Stimulated activated CD4-positive, alpha-beta T cell treated with anti-CD3 and anti-CD28 coated beads, Interleukin-15, amount 100 ng/mL, for 1 hour (primary cell): ENCODE results near the gene UGT2B17.
"Not testable (repeated sequence)": the region's sequence is repeated elsewhere in the genome, so short reads cannot be mapped to it uniquely, and the experiment has no call there.

Experiments
- DNase-seq, 2 donors: peaks; one replicate each; pipeline ENCODE4 v3.0.0-alpha.2; 2020; ENCODE audit warnings: low read depth in 1 of 2, low spot score in 1 of 2

The UGT2B17 gene

DNA sequence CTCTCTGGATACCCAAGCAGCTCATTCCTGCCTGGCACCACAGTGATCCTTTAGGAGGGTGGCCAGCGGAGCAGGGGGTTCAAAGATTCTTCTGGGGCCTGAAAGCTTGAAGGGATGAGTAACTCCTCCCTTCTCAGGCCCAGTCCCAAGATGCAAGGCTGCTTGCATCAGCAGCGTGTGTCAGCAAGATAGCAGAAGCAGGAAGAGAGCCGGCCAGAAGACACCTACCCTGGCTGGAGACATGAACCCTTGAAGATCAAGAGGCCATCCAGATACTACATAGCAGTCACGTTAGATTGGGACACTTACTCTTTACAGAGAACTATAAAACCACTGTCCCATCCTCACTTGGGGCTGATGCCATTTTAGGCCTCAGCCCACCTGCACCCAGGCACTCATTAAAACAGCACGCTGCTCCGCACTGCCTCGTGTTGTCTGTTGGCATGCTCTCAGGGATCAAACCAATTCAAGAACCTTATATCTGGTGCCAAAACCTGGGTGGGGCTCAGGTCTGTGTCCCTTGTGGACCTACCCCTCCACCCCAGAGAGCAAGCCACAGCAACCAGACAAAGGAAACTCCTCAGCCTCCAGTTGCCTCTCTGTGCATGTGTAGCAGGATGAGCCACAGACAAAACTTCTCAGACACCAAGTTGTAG, 6.5 kb downstream of the UGT2B17 start:
- no peak for DNase-seq

DNA sequence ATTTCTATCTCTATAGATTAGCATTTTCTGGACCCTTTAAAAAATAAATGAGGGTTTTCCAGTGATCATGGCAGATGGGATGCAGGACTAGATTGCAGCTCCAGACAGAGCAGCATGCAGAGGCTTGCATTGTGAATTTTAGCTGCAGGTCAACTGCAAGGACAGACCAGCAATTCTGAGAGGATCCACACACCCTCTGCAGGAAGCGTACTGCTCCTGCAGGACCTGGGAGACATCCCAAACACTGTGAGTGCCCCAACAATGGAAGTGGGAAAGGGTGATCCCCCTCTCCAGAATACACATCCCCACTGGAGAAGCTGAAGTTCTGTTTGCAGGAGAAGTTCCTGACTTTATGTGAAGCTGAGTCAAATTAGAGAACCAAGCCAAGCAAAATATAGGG, 7.1 kb downstream of the UGT2B17 start:
- not testable (repeated sequence) for DNase-seq

DNA sequence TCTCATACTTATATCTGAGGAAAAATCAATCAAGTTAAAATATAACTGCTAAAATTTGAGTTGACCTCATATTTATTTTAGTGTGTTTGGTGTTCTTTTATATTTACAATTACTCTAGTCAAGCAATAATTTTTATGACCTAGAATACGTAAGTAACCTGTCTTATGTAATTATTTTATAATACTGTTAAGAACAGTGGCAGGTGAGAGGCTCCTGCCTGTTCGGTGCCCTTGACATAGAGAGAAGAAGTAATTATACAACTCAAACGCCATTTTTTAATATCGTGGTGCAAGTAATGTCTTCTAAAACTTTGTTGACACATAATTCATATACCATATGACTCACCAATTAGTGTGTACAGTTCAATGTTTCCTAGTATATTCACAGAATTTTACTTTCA, 7.6 kb downstream of the UGT2B17 start:
- DNase-seq, result not testable (repeated sequence)

DNA sequence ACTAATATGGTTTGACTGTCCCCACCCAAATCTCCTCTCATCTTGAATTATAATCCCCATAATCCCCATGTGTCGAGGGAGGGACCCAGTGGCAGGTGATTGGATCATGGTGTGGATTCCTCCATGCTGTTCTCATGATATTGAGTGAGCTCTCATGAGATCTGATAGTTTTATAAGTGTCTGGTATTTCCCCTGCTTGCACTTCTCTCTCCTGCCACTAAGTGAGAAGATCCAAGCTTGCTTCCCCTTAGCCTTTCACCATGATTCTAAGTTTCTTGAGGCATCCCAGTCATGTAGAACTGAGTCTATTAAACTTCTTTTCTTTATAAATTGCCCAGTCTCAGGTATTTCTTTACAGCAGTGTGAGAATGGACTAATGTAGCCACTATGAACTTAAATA, 9.8 kb downstream of the UGT2B17 start:
- DNase-seq, result not testable (repeated sequence)

DNA sequence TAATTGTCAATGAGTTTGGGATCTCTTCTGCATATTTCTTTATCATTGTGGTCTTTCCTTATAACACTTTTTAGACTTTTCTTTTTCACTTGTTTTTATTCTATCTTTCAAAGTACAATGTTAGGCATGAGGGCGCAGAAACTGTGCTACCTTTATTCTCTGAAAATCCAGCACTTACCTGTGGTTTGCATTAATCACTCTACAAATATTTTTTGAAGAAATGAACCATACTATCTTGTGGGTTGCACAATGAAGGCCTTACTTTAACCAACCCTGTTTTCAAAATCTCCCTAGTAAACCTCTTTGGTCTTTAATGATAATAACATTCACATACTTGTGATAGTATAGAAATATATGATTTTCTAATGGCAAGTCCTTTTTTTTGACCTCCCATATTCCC, 11.0 kb downstream of the UGT2B17 start:
- DNase-seq, result not testable (repeated sequence)

DNA sequence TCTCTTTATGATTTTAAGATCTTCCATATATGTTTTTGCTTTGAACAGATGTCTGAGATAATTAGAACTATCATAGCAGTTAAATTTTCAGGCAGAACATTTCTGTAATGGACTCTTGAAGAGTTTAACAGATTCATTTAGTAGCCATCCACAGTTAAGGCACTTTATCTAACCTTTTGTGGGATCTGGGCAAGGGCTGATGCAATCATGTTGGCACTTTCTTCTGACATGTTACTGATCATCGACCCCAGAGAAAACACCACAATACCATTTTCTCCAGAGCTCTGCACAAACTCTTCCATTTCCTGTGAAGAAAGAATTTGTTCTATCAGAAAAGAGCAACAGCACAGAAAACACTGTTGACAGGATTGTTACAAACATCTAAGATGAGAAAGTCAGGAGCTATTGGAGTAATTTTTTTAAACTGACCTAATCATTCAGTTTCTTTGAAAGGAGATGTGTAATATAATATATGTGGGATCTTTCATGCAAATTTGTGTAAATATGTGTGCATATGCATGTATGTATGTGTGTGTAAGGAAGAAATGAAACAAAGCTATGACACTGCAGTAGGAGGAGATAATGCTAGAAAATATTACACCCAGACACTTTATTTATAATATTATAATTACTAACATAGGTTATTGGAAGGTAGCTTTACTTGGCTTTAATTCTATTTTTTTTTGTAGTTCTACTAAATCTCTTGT, 15.6 kb downstream of the UGT2B17 start:
- not testable (repeated sequence) for DNase-seq

DNA sequence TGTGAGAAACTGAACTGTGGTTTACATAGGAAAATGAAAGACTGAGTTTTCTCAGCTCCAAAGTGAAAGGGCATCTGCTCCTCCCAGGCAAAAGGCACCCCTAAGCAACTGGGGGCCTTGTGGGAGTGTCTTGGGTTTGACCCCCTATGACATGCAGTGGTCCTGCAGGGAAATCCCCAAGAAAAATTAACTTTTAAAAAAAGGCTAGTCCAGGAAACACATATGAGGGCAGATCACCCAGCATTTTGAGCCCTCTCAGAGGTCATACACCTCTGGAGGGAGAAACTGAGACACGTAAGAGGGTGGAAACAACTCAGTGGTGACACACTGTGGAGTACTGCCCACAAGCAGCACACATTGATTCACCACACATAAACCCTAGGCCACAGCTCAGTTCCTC, 22.3 kb downstream of the UGT2B17 start:
- not testable (repeated sequence) for DNase-seq

DNA sequence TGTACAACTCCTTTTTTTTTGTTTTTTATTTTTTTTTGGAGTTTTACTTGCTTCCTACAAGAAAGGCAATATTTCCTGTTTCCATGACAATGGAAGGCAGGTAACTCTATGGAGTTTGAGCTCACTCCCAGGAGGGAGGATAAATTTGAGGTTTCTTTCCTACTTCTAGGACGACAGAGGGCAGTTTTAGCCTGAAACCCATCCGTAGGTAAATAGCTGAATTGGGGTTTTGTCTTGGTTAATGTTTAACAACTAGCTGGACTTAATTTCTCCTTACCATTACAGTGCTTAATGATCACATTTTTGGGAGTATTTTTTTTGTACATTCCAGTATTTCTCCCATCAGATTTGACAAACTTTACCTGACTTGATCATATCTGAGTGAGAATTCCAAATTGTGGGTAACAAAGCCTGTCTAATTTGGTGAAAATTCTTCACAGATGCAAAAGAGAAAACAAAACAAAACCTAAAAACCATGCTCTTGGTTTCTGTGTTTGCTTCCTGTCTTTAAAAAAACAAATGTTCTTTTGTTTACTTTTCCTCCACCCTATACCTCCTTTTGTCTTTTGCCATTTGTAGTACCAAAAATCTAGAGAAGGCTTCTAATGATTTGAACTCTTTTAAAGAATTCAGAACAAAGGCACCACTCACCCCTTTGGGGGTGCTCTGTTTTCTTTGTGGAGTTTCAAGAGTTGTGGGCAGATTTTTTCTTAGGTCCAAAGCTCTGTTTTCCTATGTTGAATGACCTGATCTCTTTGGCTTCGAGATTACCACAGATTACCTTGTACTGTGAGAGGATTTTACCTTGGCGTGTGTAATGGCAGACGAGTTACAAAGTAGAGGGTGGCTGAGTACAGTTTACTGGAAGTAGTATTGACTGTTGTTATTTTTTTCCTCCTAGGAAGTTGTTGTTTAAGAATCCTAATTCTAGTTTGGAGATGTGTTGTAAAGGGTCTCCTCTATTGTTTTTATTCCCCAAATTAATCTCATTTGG, 23.0 kb downstream of the UGT2B17 start:
- DNase-seq, result not testable (repeated sequence)

DNA sequence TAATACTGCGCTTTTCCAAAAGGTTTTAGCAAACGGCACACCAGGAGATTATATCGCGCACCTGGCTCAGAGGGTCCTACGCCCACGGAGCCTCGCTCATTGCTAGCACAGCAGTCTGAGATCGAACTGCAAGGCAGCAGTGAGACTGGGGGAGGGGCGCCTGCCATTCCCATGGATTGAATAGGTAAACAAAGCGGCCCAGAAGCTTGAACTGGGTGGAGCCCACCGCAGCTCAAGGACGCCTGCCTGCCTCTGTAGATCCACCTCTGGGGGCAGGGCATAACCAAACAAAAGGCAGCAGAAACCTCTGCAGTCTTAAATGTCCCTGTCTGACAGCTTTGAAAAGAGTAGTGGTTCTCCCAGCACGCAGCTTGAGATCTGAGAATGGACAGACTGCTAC, 33.4 kb downstream of the UGT2B17 start:
- DNase-seq, result not testable (repeated sequence)

DNA sequence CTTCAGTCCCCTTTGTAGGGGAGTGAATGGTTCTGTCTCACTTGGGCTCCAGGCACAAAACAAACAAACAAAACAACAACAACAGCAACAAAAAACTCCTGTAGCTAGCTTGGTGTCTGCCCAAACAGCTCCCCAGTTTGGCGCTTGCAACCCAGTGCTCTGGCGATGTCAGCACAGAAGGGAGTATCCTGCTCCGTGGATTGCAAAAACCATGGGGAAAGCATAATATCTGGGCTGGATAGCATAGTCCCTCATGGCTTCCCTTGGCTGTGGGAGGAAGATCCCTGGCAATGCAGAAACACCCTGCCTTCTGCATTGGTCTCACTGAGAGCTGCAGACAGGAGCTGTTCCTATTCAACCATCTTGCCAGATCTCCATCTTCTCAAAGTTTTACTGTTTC, 39.7 kb downstream of the UGT2B17 start:
- no peak for DNase-seq

DNA sequence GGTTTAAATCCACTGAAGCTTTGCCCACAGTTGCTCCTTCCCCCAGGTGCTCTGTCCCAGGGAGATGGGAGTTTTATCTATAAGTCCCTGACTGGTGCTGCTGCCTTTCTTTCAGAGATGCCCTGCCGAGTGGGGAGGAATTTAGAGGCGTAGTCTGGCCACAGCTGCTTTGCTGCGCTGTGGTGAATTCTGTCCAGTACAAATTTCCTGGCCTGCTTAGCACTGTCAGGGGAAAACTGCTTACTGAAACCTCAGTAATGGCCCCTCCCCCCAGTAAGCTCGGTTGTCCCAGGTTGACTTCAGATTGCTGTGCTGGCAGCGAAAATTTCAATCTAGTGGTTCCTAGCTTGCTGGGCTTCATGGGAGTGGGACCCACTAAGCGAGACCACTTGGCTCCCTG, 40.1 kb downstream of the UGT2B17 start:
- DNase-seq, result no peak

DNA sequence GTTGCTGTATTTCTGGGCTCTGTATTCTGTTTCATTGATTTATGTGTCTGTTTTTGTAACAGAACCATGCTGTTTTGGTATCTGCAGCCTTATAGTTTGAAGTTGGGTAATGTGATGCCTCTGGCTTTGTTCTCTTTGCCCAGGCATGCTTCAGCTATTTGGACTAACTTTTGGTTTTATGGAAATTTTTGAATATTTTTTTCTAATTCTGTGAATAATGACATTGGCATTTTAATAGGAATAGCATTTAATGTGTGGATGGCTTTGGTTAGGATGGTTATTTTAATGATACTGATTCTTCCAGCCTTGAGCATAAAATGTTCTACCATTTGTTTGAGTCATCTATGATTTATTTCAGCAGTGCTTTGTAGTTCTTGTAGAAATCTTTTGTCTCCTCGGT, 53.9 kb downstream of the UGT2B17 start:
- not testable (repeated sequence) for DNase-seq

DNA sequence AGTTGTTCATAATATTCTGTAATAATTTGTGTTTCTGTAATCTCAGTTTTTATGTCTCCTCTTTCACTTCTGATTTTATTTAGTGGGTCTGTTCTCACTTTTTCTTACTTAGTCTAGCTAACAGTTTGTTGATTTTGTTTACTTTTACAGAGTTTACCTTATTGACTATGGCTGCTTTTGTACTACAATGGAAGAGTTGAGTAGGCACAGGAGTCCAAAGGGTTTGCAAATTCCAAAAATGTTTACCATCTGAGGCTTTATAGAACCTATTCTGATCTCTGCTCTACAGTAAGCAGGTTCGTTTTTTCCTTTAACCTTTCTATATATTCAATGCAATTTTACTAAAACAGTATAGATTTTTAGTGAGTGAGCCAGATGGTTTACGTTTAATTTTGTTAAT, 55.1 kb downstream of the UGT2B17 start:
- no peak for DNase-seq

DNA sequence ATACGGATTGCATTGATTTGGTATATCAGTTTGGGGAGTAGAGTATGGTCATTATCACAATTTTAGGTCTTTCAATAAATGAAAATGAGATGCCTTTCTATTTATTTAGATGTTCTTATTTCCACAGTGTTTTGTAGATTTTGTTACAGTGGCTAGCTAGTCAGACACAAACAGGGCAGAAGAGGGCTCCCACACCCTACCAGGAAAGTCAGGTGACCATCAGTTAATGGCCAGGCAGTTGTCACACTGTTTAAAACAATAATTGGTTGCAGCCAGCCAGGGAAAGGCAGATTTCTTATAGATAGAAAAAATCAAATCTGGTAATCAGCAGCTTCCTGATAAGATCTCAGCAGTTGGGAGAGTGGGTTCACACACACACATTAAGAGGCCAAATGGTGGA, 57.2 kb downstream of the UGT2B17 start:
- DNase-seq, result no peak

DNA sequence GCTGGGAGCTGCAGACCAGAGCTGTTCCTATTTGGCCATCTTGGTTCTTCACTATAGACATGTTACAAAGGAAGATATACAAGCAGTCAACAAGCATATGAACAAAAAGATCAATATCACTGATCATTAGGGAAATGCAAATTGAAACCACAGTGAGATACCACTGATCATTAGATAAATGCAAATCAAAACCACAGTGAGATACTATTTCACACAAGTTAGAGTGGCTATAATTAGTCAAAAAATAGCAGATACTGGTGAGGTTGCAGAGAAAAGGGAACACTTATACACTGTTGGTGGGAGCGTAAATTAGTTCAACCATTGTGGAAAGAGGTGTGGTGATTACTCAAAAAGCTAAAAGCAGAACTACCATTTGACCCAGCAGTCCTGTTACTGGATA, 70.7 kb downstream of the UGT2B17 start:
- not testable (repeated sequence) for DNase-seq

DNA sequence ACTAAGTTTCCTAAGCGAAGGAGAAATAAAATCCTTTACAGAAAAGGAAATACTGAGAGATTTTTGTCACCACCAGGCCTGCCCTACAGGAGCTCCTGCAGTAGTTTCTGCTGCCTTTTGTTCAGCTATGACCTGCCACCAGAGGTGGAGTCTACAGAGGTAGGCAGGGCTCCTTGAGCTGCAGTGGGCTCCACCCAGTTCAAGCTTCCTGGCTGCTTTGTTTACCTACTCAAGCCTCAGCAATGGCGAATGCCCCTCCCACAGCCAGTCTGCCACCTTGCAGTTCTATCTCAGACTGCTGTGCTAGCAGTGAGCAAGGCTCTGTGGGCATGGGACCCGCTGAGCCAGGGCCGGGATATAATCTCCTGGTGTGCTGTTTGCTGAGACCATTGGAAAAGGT, 71.3 kb downstream of the UGT2B17 start:
- not testable (repeated sequence) for DNase-seq

DNA sequence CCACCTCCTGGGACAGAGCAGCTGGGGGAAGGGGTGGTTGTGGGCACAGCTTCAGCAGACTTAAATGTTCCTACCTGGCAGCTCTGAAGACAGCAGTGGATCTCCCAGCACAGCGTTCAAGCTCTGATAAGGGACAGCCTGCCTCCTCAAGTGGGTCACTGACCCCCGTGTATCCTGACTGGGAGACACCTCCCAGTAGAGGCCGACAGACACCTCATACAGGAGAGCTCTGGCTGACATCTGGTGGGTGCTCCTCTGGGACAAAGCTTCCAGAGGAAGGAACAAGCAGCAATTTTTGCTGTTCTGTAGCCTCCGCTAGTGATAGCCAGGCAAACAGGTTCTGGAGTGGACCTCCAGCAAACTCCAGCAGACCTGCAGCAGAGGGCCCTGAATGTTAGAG, 72.7 kb downstream of the UGT2B17 start:
- not testable (repeated sequence) for DNase-seq

DNA sequence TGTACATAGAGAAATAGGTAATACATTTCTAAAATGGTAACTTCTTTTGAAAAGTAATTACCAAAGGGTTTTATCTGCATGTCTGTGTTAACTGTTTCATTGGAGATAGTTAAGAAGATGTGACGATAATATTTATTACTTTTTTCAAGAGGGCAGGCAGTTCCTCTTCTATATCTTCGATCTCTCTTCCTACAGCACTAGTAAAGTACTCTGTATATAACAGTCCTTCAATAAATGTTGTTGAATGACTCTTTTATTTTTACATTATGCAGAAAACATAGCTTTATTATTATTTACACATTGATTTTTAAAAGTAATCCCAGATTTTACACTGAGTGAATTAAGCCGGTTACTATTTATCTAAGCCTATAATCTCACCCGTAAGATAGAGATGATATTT, 77.1 kb downstream of the UGT2B17 start:
- DNase-seq, result no peak

DNA sequence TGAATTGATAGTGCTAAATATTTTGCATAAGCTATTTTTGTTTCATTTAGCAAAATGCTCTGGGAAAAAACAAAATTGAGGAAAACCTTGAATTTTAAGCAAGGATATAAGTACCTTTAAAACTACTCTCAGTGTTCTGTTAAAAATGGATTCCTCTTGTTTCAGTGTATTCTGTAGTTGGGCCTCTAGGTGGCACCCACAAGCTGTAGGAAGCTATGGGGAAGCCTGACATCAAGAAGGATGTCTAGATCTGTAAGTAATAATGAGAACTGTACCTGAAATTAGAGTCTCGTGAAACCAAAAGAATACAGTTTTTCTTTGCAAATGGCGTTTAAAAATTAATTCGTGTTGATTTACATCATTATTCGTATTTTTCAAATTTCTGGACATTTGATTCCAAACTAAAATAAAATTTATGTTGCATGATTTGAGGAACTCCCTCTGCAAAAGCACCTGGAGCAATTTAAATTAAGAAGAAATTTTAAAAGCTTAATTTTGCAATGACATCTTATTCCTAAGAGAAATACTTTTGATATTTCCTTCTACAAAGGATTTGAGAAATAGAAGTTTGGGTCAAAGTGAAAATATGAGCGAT, 77.6 kb downstream of the UGT2B17 start:
- DNase-seq, result no peak

DNA sequence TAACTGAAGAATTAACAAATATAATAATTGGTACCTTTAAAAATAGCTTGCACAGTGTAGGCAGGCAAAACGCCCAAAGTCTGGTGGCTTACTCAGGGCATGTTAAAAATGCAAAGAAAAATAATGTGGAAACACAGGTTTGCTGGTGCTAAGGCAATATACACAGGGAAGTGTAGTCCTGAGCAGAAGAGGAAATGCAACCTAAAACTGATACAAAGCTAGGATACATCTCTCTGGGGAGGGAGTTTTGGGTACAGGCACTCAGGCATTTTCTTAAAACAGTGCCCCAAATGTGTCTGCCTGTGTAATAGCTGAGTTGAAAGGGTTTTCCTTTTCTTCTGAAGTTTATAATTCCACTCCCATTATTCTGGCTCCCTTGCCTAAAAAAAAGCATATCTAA, 81.4 kb downstream of the UGT2B17 start:
- no peak for DNase-seq

DNA sequence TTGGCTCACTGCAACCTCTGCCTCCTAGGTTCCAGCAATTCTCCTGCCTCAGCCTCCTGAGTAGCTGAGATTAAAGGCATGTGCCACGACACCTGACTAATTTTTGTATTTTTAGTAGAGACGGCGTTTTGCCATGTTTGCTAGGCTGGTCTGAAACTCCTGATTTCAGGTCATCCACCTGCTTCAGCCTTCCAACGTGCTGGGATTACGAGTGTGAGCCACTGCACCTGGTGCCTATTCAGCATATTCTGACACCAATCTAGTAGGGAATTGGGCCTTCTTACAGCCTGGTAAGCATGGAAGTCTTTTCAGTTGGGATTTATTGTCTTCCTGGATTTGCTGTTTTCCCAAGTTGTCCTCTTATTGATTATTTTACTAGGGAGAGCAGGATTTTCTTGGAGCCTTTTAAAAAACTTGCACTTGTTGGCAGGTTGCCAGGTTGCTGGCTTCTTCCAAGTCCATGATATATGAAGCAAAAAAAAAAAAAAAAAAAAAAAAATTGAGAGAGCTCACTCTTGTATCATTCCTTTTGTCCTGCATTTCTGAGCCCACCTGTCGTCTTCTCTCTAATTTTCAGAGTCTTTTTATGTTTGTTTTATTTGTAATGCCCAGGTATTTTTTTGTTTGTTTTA, 85.2 kb downstream of the UGT2B17 start:
- DNase-seq, result no peak
